ENCODE data around the gene STN1. TPM values are rescaled to one million over a fixed set of nuclear protein-coding genes. Genes with fewer than 3 reads are reported as not detected.

Gene STN1
- total RNA-seq, 1 experiment from 2014 or later = 74.7 TPM

DNA sequence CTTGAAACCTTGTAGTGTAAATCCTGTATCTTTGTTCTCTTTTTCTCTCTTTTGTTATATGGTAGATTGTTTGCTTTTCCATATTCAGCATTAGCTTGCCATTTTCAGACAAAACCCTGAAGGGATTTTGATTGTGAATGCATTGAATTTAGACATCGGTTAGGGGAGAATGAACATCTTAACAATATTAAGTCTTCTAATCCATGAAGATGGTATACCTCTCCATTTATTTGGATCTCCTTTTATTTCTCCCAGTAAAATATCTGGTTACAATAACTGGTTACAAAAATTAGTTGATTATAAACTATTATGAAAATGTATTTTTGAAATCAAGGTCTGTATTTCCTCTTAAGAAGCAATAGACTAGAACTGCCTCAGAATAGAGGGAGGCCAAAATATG is 36.6 kb upstream of the STN1 start:
- no peak overlapping the region for H3K4me3 ChIP-seq (replicated peaks in 1 of 2; ENCODE audit: low read depth in 1 of 2, low read length in 2 of 2)
- TF ChIP-seq TCF7L2 (IDR thresholded peaks at IDR 0.05; ENCODE audit: borderline replicate concordance, extremely low read depth, insufficient read depth, insufficient read length) (no peak), YY1 (IDR thresholded peaks at IDR 0.05; ENCODE audit: extremely low read depth, insufficient replicate concordance, low read depth, low read length) (no peak), SIN3A (IDR thresholded peaks at IDR 0.05; ENCODE audit: low read depth) (no peak), ZNF274 (IDR thresholded peaks at IDR 0.05; ENCODE audit: low read depth, low read length) (no peak)
- H3K79me2 ChIP-seq (ENCODE audit: insufficient read depth, low read length) = no peaks in the 10 kb centered on the region
- no peak overlapping the region for H2AFZ ChIP-seq (ENCODE audit: low read depth, low read length, poor library complexity, severe bottlenecking)
- ChIA-PET POLR2A (no interaction called here), RAD21 (ENCODE audit: low non-redundant PET in 1 of 2, low total read pairs in 2 of 2, uncharacterized antibody in 2 of 2, unreplicated experiment in 2 of 2) (no interaction called here), CTCF (no interaction called here)
- no peak for ATAC-seq
- no peak overlapping the region for H3K4me2 ChIP-seq (ENCODE audit: low read length)
- no TSS peak for BruUV-seq (replicated peaks)
- intact Hi-C loops (cut with micrococcal nuclease) = no loop called here
- 0 out of 4 replicates have a peak, but pooled peaks cover 0 to 5% of the 10 kb centered on the region in 2 experiments for H3K4me1 ChIP-seq (ENCODE audit: control insufficient read depth in 1 of 2, insufficient read depth in 2 of 2, low read length in 2 of 2)
- H4K20me1 ChIP-seq (ENCODE audit: insufficient read depth) = no peaks in the 10 kb centered on the region
- no peak for DNase-seq (ENCODE audit: low read depth, low spot score)
- no peak overlapping the region for H3K9ac ChIP-seq (ENCODE audit: low read length)
- H3K36me3 ChIP-seq (ENCODE audit: control insufficient read depth in 1 of 2, insufficient read depth in 2 of 2, low read length in 2 of 2) = no peaks in the 10 kb centered on the region
- H3K9me2 ChIP-seq (ENCODE audit: insufficient read depth) = no peaks in the 10 kb centered on the region
- no peaks in the 10 kb centered on the region for H3K27me3 ChIP-seq (ENCODE audit: insufficient read depth, low read length)
- peaks cover 0 to 5% of the 10 kb centered on the region in 2 experiments; a peak in 1 of 4 replicates for H3K9me3 ChIP-seq (ENCODE audit: control insufficient read depth in 1 of 2, insufficient read depth in 1 of 2, low read depth in 1 of 2, low read length in 2 of 2)
- H3K27ac ChIP-seq (ENCODE audit: low read depth, low read length) = no peak overlapping the region

DNA sequence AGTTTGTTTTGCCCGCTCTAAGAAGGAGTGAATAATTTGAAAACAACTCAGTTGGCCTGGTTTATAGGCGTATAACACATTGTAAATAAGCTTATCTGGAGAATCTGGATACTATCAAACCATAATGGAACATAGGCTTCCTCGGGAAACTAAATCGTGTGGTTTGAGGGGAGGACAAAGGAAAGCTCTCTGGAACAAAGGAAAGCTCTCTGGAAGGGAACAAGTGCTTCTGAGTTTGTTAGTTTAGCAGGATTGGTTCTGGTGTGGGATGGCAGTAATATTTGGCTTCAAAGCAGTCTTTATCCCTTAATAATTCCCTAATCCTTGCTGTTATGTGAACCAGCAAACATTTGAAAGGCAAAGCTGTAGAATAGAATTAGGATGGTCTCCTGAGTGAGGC is 34.0 kb upstream of the STN1 start:
- no peak overlapping the region for H3K27ac ChIP-seq (ENCODE audit: low read depth, low read length)
- intact Hi-C loops (cut with micrococcal nuclease) = no loop called here
- no peak for ATAC-seq
- H3K9me3 ChIP-seq (ENCODE audit: control insufficient read depth in 1 of 2, insufficient read depth in 1 of 2, low read depth in 1 of 2, low read length in 2 of 2) = peaks cover 0 to 5% of the 10 kb centered on the region in 2 experiments; a peak in 1 of 4 replicates
- no peaks in the 10 kb centered on the region for H3K36me3 ChIP-seq (ENCODE audit: control insufficient read depth in 1 of 2, insufficient read depth in 2 of 2, low read length in 2 of 2)
- ChIA-PET POLR2A (interaction anchor here (0.6 kb wide), 1 partner anchor 14 kb away, joined by 4 read pairs; no protein-coding TSS in a partner anchor), CTCF (no interaction called here), RAD21 (ENCODE audit: low non-redundant PET in 1 of 2, low total read pairs in 2 of 2, uncharacterized antibody in 2 of 2, unreplicated experiment in 2 of 2) (interaction anchor here in 1 of 2 experiments (0.5 kb wide), 1 partner anchor 63 kb away, joined by 3 read pairs; no protein-coding TSS in a partner anchor)
- no peaks in the 10 kb centered on the region for H3K9me2 ChIP-seq (ENCODE audit: insufficient read depth)
- H3K4me1 ChIP-seq (ENCODE audit: control insufficient read depth in 1 of 2, insufficient read depth in 2 of 2, low read length in 2 of 2) = no peaks in the 10 kb centered on the region
- TF ChIP-seq CEBPB (IDR thresholded peaks at IDR 0.05; ENCODE audit: low read depth) (no peak), POLR2A (IDR thresholded peaks at IDR 0.05; ENCODE audit: borderline replicate concordance, extremely low read depth, insufficient read depth, insufficient read length) (no peak), ZNF274 (IDR thresholded peaks at IDR 0.05; ENCODE audit: low read depth, low read length) (no peak), ELF1 (IDR thresholded peaks at IDR 0.05; ENCODE audit: borderline replicate concordance, low read depth) (no peak), POLR2AphosphoS5 (IDR thresholded peaks at IDR 0.05; ENCODE audit: low read depth, low read length) (no peak), SIN3A (IDR thresholded peaks at IDR 0.05; ENCODE audit: low read depth) (no peak), SP1 (IDR thresholded peaks at IDR 0.05; ENCODE audit: low read depth) (no peak)
- TF ChIP-seq, protein P1, sequence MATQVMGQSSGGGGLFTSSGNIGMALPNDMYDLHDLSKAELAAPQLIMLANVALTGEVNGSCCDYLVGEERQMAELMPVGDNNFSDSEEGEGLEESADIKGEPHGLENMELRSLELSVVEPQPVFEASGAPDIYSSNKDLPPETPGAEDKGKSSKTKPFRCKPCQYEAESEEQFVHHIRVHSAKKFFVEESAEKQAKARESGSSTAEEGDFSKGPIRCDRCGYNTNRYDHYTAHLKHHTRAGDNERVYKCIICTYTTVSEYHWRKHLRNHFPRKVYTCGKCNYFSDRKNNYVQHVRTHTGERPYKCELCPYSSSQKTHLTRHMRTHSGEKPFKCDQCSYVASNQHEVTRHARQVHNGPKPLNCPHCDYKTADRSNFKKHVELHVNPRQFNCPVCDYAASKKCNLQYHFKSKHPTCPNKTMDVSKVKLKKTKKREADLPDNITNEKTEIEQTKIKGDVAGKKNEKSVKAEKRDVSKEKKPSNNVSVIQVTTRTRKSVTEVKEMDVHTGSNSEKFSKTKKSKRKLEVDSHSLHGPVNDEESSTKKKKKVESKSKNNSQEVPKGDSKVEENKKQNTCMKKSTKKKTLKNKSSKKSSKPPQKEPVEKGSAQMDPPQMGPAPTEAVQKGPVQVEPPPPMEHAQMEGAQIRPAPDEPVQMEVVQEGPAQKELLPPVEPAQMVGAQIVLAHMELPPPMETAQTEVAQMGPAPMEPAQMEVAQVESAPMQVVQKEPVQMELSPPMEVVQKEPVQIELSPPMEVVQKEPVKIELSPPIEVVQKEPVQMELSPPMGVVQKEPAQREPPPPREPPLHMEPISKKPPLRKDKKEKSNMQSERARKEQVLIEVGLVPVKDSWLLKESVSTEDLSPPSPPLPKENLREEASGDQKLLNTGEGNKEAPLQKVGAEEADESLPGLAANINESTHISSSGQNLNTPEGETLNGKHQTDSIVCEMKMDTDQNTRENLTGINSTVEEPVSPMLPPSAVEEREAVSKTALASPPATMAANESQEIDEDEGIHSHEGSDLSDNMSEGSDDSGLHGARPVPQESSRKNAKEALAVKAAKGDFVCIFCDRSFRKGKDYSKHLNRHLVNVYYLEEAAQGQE (IDR thresholded peaks at IDR 0.05; ENCODE audit: low read depth) = no peak
- no peak for DNase-seq (ENCODE audit: low read depth, low spot score)
- no peak overlapping the region for H3K4me2 ChIP-seq (ENCODE audit: low read length)
- H3K27me3 ChIP-seq (ENCODE audit: insufficient read depth, low read length) = no peaks in the 10 kb centered on the region
- H3K9ac ChIP-seq (ENCODE audit: low read length) = no peak overlapping the region
- no peaks in the 10 kb centered on the region for H4K20me1 ChIP-seq (ENCODE audit: insufficient read depth)
- BruUV-seq (replicated peaks) = no TSS peak
- no peak overlapping the region for H2AFZ ChIP-seq (ENCODE audit: low read depth, low read length, poor library complexity, severe bottlenecking)
- no peak overlapping the region for H3K4me3 ChIP-seq (replicated peaks in 1 of 2; ENCODE audit: low read depth in 1 of 2, low read length in 2 of 2)
- no peaks in the 10 kb centered on the region for H3K79me2 ChIP-seq (ENCODE audit: insufficient read depth, low read length)
